Astrocyte (in vitro differentiated cells and primary cell): ENCODE results near the gene SPTB. TPM values are rescaled to one million over a fixed set of nuclear protein-coding genes. Genes with fewer than 3 reads are reported as not detected.

Experiments used
- DNase-seq: peaks from one replicate; pipeline ENCODE4 v3.0.0-alpha.2; 2010; ENCODE audit warnings: low read depth
- FAIRE-seq: peaks from 2 replicates; lab custom pipeline; 2011; peaks lifted over from hg19 to GRCh38; lab: Jason Lieb, UNC
- H2AFZ ChIP-seq: 2 replicates; pipeline ENCODE4 v1.6.0; 2012; ENCODE audit warnings: low read depth, low read length, inconsistent platforms
- H3K27ac ChIP-seq: 2 replicates; pipeline ENCODE4 v1.5.1; 2011; ENCODE audit warnings: low read depth, low read length, inconsistent platforms
- H3K27me3 ChIP-seq: 2 replicates; pipeline ENCODE4 v1.6.0; 2011; ENCODE audit warnings: low read length, inconsistent platforms; ENCODE audit not compliant: insufficient read depth
- H3K36me3 ChIP-seq: 2 replicates; pipeline ENCODE4 v1.5.1; 2011; ENCODE audit warnings: low read length, inconsistent platforms; ENCODE audit not compliant: insufficient read depth
- H3K4me1 ChIP-seq: 2 replicates; pipeline ENCODE4 v1.5.1; 2011; ENCODE audit warnings: low read length, inconsistent platforms; ENCODE audit not compliant: insufficient read depth
- H3K4me2 ChIP-seq: 2 replicates; pipeline ENCODE4 v1.6.0; 2012; ENCODE audit warnings: low read length, inconsistent platforms
- H3K4me3 ChIP-seq: 2 replicates; pipeline ENCODE4 v1.5.1; 2011; ENCODE audit warnings: low read depth, mild to moderate bottlenecking, low read length, inconsistent platforms; ENCODE audit not compliant: insufficient read depth
- H3K79me2 ChIP-seq: 2 replicates; pipeline ENCODE4 v1.6.0; 2012; ENCODE audit warnings: mild to moderate bottlenecking, low read length, inconsistent platforms; ENCODE audit not compliant: insufficient read depth
- H3K9ac ChIP-seq: 2 replicates; pipeline ENCODE4 v1.6.0; 2012; ENCODE audit warnings: mild to moderate bottlenecking, low read length, inconsistent platforms
- H3K9me3 ChIP-seq: 2 replicates; pipeline ENCODE4 v1.5.1; 2012; ENCODE audit warnings: low read depth, mild to moderate bottlenecking, low read length, inconsistent platforms; ENCODE audit not compliant: insufficient read depth
- H4K20me1 ChIP-seq: 2 replicates; pipeline ENCODE4 v1.6.0; 2012; ENCODE audit warnings: low read length, inconsistent platforms; ENCODE audit not compliant: insufficient read depth
- H3K27ac Mint-ChIP-seq: one replicate; pipeline ENCODE4 v1.8.0; 2021; ENCODE audit warnings: mild to moderate bottlenecking, mixed read lengths; ENCODE audit not compliant: unreplicated experiment
- H3K27me3 Mint-ChIP-seq: one replicate; pipeline ENCODE4 v1.8.0; 2021; ENCODE audit warnings: low read depth, mixed read lengths; ENCODE audit not compliant: unreplicated experiment
- H3K36me3 Mint-ChIP-seq: one replicate; pipeline ENCODE4 v1.8.0; 2021; ENCODE audit warnings: low read depth, mixed read lengths; ENCODE audit not compliant: unreplicated experiment
- H3K4me1 Mint-ChIP-seq: one replicate; pipeline ENCODE4 v1.8.0; 2021; ENCODE audit warnings: low read depth, mixed read lengths; ENCODE audit not compliant: unreplicated experiment
- H3K4me3 Mint-ChIP-seq: one replicate; pipeline ENCODE4 v1.8.0; 2021; ENCODE audit warnings: mild to moderate bottlenecking, moderate library complexity, mixed read lengths; ENCODE audit not compliant: unreplicated experiment
- H3K9me3 Mint-ChIP-seq: one replicate; pipeline ENCODE4 v1.8.0; 2021; ENCODE audit warnings: mild to moderate bottlenecking, mixed read lengths; ENCODE audit not compliant: unreplicated experiment
- EZH2 ChIP-seq: IDR thresholded peaks from 2 replicates; pipeline ENCODE4 v1.6.1; 2012; ENCODE audit warnings: mild to moderate bottlenecking, low read length, inconsistent platforms; ENCODE audit not compliant: insufficient read depth
- total RNA-seq: library from RNA; stranded (reverse); gene quantifications from 2 replicates; pipeline ENCODE4 v1.2.1, GENCODE V29; 2021
- TF ChIP-seq, protein P1 (sequence below): IDR thresholded peaks from 2 replicates; pipeline ENCODE4 v1.5.1; 2011; ENCODE audit warnings: low read depth, mild to moderate bottlenecking, inconsistent platforms, low read length, moderate library complexity; ENCODE audit not compliant: insufficient read depth

The SPTB gene
- total RNA-seq, 1 donor from 2014 or later: 0.32 TPM

DNA sequence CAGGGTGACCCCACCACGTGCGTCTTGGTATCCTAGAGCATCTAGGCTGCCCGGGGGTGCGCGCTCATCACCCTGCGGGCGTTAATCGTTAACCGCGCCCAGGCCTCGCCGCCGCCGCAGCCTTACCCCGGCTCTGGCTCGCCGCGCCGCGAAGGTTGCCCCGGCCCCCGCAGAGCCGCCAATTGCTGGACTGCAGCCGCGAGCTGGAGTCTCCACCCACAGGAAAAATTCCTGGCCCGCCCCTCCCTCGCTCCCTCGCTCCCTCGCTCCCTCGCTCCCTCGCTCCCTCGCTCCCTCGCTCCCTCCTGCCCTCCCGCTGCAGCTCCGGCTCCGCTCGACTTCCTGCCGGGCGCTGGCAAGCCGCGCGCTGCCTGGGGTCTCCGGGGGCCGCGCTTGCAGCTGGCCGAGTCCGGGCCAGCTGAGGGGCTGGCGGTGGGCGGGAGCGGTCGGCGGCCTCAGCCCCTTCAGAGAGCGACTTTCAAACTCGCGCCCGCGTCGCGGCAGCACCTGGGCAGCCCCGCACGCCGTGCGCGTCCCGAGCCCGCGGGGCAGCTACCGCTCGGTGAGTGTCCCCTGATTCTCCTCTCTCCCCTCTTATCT lies 175.5 kb downstream of the SPTB start, which contains the start of gene PLEKHG3:
Gene PLEKHG3, plus strand, starts transcription at position 282 of the 600 bp plus-strand sequence. CDS start 23,208 bp downstream, outside the sequence.
- no peaks in the 10 kb centered on the region for H3K9me3 ChIP-seq
- peaks cover 48% of the 10 kb centered on the region for H3K4me1 ChIP-seq
- peak within 1 kb of the TSS; percentile 89 for H3K4me2 ChIP-seq
- TF ChIP-seq, protein P1, sequence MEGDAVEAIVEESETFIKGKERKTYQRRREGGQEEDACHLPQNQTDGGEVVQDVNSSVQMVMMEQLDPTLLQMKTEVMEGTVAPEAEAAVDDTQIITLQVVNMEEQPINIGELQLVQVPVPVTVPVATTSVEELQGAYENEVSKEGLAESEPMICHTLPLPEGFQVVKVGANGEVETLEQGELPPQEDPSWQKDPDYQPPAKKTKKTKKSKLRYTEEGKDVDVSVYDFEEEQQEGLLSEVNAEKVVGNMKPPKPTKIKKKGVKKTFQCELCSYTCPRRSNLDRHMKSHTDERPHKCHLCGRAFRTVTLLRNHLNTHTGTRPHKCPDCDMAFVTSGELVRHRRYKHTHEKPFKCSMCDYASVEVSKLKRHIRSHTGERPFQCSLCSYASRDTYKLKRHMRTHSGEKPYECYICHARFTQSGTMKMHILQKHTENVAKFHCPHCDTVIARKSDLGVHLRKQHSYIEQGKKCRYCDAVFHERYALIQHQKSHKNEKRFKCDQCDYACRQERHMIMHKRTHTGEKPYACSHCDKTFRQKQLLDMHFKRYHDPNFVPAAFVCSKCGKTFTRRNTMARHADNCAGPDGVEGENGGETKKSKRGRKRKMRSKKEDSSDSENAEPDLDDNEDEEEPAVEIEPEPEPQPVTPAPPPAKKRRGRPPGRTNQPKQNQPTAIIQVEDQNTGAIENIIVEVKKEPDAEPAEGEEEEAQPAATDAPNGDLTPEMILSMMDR: no peak
- TF ChIP-seq EZH2: no peak
- H2AFZ ChIP-seq: peak within 1 kb of the TSS; percentile 77
- FAIRE-seq (no peak), DNase-seq (peak; percentile 69)
- peaks cover 48% of the 10 kb centered on the region for H3K79me2 ChIP-seq
- H3K27ac Mint-ChIP-seq: peak within 1 kb of the TSS; percentile 88
- H4K20me1 ChIP-seq: peaks cover 28% of the 10 kb centered on the region
- no peaks in the 10 kb centered on the region for H3K9me3 Mint-ChIP-seq
- peak within 1 kb of the TSS; percentile 76 for H3K4me3 ChIP-seq
- H3K27me3 Mint-ChIP-seq: no peaks in the 10 kb centered on the region
- peak within 1 kb of the TSS; percentile 87 for H3K9ac ChIP-seq
- H3K4me1 Mint-ChIP-seq: peaks cover 46% of the 10 kb centered on the region
- no peaks in the 10 kb centered on the region for H3K36me3 ChIP-seq
- peak within 1 kb of the TSS; percentile 60 for H3K27ac ChIP-seq
- H3K36me3 Mint-ChIP-seq: no peaks in the 10 kb centered on the region
- H3K27me3 ChIP-seq: peaks cover 16% of the 10 kb centered on the region
- H3K4me3 Mint-ChIP-seq: peak within 1 kb of the TSS; percentile 91

DNA sequence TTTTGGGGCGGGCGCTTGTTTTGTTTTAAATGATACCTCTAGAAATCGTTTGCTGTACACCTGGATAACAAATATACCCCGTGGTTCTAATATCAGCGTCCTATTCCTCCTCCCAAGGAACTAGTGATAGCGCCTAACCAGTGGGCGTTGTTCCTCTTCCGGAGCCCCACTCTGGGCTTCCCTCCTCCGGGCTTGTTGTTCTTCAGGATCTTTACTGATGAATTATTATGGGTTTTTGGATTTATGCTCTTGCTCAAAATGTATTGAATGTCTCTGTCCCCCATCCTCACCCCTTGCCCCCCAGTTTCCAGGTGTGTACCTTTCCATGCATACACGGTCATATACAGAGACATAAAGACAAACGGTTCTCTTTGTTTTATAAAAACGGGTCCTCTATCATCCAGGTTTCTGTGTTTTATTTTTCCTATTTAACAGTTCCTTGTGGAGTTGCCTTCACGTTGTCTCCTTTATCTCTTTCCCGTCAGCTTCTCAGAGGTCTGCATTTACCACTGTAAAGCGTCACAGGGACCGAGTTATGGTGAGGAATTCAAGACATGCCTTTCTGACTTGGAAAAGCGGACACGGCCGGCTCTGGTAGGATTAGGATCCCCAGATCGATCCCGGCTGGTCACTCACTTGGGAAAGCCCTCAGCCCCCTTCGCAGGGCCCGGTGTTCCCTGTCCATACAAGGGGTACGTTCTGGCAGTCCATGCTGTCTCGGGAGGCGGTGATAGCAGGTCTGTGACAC lies 176.1 kb downstream of the SPTB start:
- DNase-seq (peak; percentile 35), FAIRE-seq (no peak)
- Mint-ChIP-seq H3K27me3 (no peaks in the 10 kb centered on the region), H3K9me3 (no peaks in the 10 kb centered on the region), H3K36me3 (no peaks in the 10 kb centered on the region), H3K4me1 (peaks cover 46% of the 10 kb centered on the region), H3K27ac (peak overlapping the region; percentile 88), H3K4me3 (peak overlapping the region; percentile 89)
- Histone ChIP-seq H2AFZ (peak overlapping the region; percentile 77), H3K4me2 (peak overlapping the region; percentile 89), H4K20me1 (peaks cover 24% of the 10 kb centered on the region), H3K79me2 (peaks cover 41% of the 10 kb centered on the region), H3K27ac (peak overlapping the region; percentile 60), H3K4me3 (peak overlapping the region; percentile 76), H3K36me3 (no peaks in the 10 kb centered on the region), H3K4me1 (peaks cover 41% of the 10 kb centered on the region), H3K27me3 (peaks cover 16% of the 10 kb centered on the region), H3K9ac (peak overlapping the region; percentile 87), H3K9me3 (no peaks in the 10 kb centered on the region)
- no peak for TF ChIP-seq EZH2
- TF ChIP-seq, protein P1: no peak
